ENCODE measurements around the gene CCDC82.

DNA sequence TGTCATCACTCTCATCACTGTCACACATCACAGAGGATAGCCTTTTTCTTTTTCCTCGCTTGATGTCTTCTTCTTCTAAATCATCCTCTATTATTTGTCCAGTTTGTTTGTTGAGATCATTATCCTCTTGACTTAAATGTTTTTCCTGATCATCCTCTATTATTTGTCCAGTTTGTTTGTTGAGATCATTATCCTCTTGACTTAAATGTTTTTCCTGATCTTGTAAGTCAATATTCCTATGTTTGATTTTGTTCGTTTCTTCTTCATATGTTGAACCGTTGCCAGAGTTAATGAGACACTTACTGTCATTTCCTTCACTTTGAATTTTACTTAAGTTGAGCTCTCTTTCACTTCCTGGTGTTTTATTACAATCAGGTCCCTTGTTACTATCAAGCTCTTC lies 5.6 kb downstream of the CCDC82 start:
- TF ChIP-seq, protein P1, sequence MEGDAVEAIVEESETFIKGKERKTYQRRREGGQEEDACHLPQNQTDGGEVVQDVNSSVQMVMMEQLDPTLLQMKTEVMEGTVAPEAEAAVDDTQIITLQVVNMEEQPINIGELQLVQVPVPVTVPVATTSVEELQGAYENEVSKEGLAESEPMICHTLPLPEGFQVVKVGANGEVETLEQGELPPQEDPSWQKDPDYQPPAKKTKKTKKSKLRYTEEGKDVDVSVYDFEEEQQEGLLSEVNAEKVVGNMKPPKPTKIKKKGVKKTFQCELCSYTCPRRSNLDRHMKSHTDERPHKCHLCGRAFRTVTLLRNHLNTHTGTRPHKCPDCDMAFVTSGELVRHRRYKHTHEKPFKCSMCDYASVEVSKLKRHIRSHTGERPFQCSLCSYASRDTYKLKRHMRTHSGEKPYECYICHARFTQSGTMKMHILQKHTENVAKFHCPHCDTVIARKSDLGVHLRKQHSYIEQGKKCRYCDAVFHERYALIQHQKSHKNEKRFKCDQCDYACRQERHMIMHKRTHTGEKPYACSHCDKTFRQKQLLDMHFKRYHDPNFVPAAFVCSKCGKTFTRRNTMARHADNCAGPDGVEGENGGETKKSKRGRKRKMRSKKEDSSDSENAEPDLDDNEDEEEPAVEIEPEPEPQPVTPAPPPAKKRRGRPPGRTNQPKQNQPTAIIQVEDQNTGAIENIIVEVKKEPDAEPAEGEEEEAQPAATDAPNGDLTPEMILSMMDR (conservative IDR thresholded peaks at IDR 0.05; ENCODE audit: low read depth, low read length): no peak
- TF ChIP-seq, protein P2, sequence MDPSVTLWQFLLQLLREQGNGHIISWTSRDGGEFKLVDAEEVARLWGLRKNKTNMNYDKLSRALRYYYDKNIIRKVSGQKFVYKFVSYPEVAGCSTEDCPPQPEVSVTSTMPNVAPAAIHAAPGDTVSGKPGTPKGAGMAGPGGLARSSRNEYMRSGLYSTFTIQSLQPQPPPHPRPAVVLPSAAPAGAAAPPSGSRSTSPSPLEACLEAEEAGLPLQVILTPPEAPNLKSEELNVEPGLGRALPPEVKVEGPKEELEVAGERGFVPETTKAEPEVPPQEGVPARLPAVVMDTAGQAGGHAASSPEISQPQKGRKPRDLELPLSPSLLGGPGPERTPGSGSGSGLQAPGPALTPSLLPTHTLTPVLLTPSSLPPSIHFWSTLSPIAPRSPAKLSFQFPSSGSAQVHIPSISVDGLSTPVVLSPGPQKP (IDR thresholded peaks at IDR 0.05; ENCODE audit: borderline replicate concordance, low read depth, low read length): no peak
- TF ChIP-seq NFE2L2 (IDR thresholded peaks at IDR 0.05; ENCODE audit: low read depth, low read length) (no peak), RFX5 (IDR thresholded peaks at IDR 0.05; ENCODE audit: low read depth, low read length) (no peak), FOS (IDR thresholded peaks at IDR 0.05; ENCODE audit: low read depth, low read length) (no peak), SMC3 (IDR thresholded peaks at IDR 0.05; ENCODE audit: low read depth, low read length) (no peak), RAD21 (IDR thresholded peaks at IDR 0.05; ENCODE audit: low read length) (no peak), CEBPB (IDR thresholded peaks at IDR 0.05; ENCODE audit: low read depth, low read length) (no peak), POLR2A (IDR thresholded peaks at IDR 0.05; ENCODE audit: low read depth, low read length) (no peak), MAFK (IDR thresholded peaks at IDR 0.05; ENCODE audit: low read depth, low read length) (no peak)
- TF ChIP-seq, protein P3, sequence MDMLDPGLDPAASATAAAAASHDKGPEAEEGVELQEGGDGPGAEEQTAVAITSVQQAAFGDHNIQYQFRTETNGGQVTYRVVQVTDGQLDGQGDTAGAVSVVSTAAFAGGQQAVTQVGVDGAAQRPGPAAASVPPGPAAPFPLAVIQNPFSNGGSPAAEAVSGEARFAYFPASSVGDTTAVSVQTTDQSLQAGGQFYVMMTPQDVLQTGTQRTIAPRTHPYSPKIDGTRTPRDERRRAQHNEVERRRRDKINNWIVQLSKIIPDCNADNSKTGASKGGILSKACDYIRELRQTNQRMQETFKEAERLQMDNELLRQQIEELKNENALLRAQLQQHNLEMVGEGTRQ (IDR thresholded peaks at IDR 0.05; ENCODE audit: low read depth, low read length): no peak

All from IMR-90 (cell line).